ENCODE data around the gene CKM. TPM values are rescaled to one million over a fixed set of nuclear protein-coding genes. Genes with fewer than 3 reads are reported as not detected.
"Not testable (repeated sequence)": the region's sequence is repeated elsewhere in the genome, so short reads cannot be mapped to it uniquely, and the experiment has no call there.

Gene CKM
- polyA plus RNA-seq, 5 donors: 0.23 to 137 (median 1.3) TPM

DNA sequence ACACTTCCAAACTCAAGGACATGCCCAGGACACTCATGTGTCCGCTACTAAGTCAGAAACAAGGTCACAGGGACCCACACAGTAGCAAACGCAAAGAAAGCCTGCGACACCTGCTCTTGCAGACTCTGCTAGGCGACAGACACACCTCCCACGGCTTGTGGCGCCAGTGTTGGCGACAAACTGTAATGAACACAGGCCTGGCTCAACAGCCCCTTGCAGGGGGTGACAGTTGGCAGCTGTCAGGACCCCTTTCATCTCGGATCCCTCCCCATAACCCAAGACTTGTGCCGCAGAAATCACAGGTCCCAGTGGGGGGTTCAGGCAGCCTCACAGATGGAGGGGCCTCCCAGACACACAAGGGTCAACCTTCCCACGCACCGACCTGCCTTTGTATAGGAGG, 364 bp downstream of the CKM start:
- DNase-seq: no peak

DNA sequence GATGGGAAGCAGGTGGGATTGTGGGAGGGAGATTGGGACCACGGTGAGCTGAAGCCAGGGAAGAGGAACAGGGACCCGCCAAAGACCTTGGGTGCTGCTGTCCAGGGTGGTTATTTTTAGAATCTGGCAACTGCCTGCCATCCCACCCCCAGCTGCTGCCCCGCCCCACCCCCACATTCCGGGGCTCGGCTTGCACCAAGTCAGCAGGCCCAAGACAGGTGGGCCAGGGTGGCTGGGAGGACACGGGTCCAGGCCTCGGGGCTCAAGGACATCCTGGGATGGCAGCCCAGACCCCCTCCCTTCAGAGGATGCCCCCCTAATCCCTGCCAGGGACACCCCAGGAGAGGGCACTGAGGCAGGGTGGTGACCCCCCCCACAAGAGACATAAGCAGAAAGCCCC, 827 bp downstream of the CKM start:
- DNase-seq: no peak

DNA sequence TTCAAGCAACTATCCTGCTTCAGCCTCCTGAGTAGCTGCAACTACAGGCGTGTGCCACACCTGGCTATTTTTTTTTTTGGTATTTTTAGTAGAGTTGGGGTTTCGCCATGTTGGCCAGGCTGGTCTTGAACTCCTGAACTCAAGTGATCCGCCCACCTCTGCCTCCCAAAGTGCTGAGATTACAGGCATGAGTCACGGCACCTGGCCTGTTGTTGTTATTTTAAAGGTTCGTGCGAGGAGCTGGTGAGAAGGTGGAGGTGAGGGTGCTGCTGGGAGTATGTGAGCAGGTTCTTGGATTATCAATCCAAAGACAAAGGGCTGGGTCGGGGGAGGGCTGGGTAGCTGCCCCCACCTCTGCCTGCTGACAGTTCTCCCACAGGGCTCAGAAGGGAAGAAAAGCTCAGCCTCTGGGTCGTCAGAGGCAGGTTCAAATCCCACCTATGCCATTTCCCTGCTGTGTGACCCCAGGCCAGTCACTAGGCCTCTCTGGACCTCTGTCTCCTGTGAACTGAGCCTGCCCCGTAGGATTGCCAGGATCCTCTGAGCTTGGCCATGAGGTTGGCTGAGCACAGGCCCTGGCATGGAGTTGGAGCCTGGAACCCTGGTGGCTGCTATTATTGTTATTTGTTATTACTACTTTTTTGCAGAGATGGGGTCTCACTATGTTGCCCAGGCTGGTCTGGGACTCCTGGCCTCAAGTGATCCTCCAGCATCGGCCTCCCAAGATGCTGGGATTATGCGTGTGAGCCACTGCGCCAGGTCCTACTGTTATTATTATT, 1.5 kb downstream of the CKM start:
- DNase-seq: no peak

DNA sequence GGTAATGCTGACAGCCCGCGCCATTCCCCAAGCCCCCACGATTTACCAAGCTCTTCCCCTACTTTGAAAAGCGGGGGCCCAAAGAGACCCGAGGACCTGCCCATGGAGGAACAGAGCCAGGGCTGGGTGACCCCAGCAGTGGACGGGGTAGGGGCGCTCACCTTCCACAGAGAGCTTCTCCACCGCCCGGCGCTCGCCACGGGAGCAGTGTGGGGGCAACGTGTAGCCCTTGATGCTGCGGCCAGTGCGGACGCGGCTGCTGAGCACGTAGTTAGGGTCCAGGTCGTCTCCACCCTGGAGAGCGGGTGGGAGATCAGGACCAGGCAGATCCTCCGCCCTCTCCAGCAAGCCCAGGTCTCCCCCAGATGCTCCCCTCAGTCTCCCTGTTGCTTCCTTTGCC, 7.4 kb downstream of the CKM start:
- DNase-seq: no peak

DNA sequence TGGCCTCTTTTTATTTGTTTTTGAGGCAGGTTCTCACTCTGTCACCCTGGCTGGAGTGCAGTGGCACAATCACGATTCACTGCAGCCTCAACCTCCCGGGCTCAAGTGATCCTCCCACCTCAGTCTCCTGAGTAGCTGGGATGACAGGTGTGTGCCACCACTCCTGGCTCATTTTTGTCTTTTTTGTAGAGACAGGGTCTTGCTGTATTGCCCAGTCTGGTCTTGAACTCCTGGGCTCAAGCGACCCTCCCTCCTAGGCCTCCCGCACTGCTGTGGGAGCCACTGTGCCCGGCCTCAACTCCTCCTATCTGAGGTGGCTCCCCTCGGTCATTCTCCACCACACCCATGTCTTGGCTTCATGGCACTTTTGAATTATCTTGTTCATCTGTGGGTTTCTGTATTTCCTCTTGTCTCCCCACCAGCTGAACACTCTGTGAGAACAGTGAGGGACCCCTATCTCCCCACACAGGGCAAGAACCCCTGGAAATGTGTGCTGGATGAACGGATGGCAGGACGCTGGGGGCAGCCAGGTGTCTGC, 7.9 kb downstream of the CKM start:
- no peak for DNase-seq

DNA sequence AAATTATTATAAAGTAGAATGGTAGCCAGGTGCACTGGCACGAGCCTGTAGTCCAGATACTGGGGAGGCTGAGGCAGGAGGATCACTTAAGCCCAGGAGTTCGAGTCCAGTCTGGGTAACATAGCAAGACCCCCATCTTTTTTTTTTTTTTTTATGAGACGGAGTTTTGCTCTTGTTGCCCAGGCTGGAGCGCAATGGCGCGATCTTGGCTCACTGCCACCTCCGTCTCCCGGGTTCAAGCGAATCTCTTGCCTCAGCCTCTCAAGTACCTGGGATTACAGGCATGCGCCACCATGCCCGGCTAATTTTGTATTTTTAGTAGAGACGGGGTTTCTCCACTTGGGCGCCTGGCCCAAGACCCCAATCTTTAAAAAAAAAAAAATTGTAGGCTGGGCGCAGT, 10.4 kb downstream of the CKM start:
- not testable (repeated sequence) for DNase-seq

DNA sequence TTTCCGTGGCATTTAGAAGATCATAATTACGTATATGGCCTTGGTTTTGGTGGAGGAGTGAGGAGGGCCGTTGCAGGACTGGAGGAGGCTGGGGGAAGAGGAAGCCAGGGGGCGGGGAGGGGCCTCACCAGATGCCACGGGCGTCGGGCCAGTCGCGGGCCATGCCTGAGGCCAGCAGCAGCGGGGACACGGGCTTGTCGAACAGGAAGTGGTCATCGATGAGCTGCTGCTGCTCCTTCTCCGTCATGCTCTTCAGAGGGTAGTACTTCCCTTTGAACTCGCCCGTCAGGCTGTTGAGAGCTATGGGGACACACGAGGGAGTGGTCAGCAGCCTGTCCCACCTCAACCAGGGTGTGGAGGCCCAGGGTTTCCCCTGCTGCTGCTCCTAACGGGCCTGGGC, 11.1 kb downstream of the CKM start:
- no peak for DNase-seq

DNA sequence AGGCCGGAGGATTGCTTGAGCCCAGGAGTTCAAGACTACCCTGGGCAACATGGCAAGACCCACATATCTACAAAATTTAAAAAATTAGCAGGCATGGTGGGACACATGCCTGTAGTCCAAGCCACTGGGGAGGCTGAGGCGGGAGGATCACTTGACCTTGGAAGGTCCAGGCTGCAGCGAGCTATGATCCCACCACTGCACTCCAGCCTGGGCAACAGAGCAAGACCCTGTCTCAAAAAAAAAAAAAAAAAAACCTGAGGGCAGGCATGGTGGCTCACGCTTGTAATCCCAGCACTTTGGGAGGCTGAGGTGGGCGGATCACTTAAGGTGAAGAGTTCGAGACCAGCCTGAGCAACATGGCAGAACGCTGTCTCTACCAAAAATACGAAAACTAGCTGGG, 13.4 kb downstream of the CKM start:
- DNase-seq: not testable (repeated sequence)

DNA sequence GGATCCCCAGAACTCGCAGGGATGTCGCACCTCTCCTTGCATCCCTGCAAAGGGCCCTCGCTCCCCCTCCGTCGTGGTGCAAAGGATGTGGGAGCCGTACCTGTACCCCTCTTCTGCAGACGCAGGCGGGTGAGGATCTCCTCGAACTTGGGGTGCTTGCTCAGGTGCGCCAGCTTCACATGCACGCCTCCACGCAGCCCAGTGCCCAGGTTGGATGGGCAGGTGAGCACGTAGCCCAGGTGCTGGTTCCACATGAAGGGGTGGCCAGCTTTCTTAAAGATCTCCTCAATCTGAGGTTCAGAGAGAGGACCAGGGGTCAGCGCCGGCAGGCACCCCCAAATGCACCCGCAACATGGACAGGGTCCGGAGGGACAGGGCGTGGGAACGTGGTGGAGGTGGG, 15.3 kb downstream of the CKM start:
- DNase-seq: no peak

DNA sequence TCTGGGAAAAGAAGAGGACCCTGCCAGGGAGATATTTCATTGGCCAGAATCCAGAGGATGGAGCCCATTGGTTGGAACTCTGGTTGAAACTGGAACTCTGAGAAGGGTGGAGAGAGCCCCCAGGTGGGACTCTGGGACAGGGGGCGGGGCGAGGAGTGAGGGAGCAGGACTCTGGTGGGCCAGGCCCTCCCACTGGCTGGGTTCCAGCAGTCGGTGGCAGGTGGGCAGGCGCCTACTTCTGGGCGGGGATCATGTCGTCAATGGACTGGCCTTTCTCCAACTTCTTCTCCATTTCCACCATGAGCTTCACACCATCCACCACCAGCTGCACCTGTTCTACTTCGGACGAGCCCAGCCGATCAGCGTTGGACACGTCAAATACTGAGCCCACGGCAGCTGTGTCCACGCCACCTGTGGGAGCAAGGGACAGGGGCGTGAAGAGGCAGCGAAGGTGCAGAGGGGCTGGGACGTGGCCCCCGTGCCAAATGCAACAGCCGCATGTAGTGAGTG, 16.1 kb downstream of the CKM start:
- DNase-seq: no peak

DNA sequence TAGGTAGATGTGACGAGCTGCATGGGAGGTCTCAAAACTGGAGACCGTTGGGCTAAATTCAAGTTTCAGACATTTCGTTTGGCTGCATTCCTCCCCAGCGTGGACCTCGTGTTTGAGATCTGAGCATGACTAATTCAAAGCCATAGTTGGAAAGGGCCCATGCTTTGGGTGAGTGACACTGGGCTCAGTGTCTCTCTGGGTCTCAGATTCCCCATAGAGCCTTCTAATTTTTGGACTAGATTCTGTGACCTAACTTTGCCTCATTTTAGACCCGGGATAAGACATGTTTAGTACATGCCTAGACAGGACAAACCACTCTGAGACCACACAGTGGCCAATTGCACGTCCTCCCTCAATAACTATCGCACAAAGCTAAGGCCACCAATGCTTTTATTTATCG, 16.6 kb downstream of the CKM start:
- no peak for DNase-seq

DNA sequence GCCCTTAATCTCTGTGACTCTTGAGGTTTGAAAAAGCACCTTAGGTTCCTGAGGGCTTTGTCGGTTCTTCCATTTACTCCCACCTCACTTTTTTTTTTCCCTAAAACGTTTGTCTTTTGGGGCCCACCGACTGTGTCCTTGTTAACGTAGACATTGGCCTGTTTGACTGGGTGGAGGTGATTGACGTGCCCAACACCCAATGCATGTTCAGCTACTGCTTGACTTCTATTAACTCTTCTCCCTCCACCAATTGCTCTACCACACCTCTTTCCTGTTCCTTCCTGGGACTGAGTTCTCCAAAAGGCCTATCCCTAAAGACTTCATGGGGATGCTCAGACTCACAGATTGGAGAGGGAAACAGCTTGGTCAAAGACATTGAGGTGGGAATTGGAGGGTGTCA, 17.3 kb downstream of the CKM start:
- DNase-seq: no peak

DNA sequence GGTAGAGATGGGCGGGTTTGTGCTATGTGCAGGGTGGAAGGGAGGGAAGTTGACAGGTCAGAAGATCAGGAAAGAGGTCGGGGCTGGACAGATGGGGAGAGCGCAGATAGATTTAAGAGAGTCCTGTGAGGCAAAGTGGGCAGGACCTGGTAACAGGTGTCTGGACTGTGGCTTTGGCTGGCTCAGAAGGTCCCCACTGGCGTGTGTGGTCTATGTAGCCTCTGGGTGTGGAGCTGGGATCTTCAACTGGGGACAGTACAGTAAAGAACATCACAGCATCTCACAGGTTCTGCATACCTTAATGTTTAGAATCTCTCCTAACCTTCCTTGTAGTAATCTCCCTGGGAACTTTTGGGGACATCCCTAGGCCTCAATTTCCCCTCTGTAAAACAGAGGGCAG, 17.7 kb downstream of the CKM start:
- no peak for DNase-seq

DNA sequence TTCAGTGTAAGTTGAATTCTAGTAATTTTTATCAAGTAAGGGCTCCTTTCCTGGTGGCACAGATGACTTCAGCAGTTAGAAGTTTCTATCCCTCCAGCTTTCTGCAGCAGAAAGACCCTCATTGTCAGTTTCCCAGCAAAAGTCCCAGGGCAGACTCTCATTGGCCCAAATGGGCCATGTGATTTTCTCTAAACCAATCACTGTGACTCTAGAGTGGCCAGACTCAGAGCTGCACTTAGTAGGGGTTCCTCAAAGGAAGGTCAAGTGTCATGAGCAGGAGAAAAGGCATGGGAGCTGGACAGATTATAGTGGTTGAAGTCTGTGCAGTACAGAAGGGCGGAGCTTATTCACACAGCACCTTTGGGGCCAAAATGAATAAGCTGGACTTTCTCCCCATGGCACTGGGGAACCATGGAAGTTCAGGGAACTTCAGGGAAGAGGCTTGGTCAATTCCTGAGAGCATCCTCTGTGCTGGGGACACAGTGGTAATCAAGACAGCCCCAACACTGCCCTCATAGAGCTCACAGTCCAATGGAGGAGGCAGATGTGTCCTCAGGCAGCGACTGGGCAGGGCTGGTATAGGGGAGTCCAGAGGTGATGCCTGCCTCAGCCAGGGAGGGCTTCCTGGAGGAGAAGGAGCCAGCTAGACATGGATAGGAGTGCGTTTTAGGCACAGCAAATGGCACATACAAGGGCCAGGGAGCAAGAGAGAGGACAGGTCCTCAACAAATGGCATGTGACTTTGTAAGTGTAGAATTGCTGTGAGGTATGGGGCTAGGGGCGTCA, 18.3 kb downstream of the CKM start:
- no peak for DNase-seq

DNA sequence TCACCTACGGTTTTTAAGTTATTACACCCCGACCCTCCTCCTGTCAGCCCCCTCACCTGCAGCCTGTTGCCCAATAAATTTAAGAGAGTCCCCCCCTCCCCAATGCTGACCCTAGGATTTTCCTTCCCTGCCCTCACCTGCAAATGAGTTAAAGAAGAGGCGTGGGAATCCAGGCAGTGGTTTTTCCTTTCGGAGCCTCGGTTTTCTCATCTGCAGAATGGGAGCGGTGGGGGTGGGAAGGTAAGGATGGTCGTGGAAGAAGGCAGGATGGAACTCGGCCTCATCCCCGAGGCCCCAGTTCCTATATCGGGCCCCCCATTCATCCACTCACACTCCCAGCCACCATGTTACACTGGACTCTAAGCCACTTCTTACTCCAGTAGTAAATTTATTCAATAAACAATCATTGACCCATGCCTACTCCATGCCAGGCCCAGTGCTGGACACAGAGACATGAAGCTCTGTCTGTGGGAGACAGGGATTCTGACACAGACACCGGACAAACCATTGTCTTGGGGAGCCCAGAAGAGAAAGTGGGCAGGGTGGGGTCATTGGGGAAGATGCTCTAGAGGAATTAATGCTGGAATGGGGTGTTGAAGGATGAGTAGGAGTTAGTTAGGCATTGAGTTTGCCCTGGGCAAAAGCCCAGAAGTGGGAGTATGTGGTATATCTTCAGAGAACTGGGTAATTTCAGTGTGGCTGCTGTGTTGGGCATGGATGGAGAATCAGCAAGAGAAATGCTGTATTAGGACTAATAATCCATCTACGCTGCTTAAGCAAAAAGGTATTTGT, 19.2 kb downstream of the CKM start:
- DNase-seq: no peak

DNA sequence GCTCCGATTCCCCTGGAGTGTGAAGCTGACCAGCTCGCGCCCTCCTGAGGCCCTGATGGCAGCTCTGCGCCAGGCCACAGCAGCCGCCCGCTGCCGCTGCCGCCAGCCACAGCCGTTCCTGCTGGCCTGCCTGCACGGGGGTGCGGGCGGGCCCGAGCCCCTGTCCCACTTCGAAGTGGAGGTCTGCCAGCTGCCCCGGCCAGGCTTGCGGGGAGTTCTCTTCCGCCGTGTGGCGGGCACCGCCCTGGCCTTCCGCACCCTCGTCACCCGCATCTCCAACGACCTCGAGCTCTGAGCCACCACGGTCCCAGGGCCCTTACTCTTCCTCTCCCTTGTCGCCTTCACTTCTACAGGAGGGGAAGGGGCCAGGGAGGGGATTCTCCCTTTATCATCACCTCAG, 20.3 kb downstream of the CKM start:
- no peak for DNase-seq

DNA sequence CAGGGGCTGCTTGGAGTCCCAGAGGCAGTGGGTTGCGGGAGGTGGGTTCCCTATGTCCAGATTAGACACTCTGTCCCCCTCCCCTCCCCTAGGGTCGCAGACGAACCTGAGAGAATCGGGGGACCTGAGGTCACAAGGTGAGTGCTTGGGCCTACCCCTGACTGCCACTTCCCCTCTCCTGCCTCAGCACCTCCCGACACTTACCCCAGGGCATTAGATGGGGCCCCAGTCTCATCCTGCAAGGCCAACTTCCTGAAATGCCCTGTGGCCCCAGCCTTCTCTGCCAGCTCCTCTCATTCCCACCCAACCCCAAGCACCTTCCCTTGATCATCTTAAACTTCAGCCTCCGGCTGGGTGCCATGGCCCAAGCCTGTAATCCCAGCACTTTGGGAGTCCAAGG, 23.0 kb downstream of the CKM start:
- DNase-seq: no peak

DNA sequence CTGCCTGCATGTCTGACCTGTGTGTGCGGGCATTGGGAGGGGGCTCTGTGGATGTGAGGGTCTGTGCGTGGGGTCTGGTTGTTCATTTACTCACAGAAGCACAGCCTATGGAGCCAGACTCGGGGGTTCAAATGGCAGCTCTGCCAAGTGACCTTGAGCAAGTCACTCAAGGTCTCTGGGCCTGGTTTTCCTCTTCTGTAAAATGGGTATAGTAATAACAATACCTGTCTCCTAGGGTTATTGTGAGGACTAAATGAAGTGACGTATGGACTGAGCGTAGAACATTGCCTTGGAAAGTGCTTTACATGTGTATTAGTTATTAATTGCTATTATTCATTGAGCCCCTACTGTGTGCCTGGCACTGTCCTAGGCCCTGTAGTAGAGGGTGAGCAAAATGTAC, 24.4 kb downstream of the CKM start:
- no peak for DNase-seq

DNA sequence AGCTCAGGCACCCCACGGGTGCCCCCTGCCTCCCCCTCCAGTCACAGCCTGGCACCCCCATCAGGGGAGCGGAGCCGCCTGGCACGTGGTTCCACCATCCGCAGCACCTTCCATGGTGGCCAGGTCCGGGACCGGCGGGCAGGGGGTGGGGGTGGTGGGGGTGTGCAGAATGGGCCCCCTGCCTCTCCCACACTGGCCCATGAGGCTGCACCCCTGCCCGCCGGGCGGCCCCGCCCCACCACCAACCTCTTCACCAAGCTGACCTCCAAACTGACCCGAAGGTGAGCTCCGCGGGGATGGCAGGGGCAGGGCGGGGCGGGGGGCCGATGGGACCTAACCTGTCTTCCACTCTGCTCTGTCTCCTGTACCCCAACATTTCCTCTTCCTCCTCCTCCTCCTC, 25.0 kb downstream of the CKM start:
- no peak for DNase-seq

DNA sequence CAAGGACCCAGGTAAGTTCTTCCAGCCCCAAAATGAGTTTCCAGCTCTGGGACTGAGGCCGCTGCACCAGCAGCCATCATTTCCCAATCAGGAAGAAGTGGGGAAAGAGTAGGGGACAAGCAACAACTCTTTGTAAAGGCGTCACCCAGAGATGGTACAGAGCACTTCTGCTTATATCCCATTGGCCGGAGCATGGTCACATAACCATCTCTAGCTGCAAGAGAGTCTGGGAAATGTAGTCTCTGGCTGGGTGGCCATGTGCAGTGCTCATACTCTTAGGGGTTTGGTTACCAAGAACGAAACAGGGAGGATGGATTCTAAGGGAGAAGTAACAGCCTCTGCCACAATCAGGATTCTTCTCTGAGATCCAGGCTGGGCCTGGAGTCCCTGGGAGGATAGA, 26.3 kb downstream of the CKM start:
- no peak for DNase-seq

DNA sequence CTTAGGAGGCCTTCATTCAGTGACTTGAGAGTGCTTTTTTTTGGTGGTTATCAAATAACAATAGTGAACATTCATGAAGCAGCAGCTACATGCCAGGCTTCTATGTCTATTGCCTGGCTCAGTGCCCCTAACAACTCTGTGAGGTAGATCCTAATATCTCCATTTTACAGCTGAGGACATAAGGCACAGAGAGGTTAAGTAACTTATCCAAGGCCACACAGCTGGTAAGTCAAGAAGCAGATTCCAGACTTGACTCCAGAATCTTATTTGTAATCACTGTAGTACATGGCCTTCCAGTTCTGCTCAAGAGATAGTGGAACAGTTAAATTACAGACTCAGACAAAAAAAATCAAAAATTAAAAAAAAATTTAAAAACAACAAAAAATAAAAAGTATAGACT, 26.8 kb downstream of the CKM start:
- DNase-seq: no peak
